ENCODE measurements around the gene TGIF2LX. TPM values are rescaled to one million over a fixed set of nuclear protein-coding genes. Genes with fewer than 3 reads are reported as not detected.

The TGIF2LX gene
- total RNA-seq = not detected in 2 replicates

DNA sequence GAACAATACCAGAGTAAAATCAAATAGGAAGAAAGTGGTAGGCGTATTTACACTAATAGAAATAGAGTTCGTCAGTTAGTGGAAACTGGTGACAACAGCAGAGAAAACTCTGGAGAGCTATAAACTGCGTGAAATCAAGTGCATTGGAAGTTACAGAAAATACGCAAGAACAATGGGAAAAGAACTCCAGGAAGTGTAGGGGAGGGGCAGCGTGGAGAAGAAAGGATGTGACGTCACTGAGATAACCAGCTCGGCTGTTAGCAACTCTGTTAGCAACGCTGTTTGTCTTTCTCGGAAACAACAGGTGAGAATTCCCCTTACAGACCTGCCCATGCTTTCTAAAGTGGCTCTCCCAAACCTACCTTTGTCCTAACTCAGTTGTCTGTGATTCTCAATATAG, at the start of gene TGIF2LX:
TSS of gene TGIF2LX (plus strand) at position 244 of the 400 bp plus-strand sequence. CDS start 178 bp downstream, outside the sequence.

Measured in bladder microvascular endothelial cell (primary cell).